Panc1 (cell line): ENCODE data around the gene OTUD4.

Experiments used
- CTCF ChIP-seq: fragments of 450-650 bp; IDR thresholded peaks from 2 replicates; pipeline ENCODE4 v1.5.1; 2017; ENCODE audit warnings: mild to moderate bottlenecking
- TF ChIP-seq, protein P1 (sequence below), 2 experiments: IDR thresholded peaks; 2 replicates each; pipeline ENCODE4 v1.6.1; 2011 to 2012; ENCODE audit warnings: low read depth in 2 of 2, control low read depth in 1 of 2, low read length in 1 of 2, mild to moderate bottlenecking in 1 of 2, moderate library complexity in 1 of 2; ENCODE audit not compliant: insufficient read depth in 1 of 2

- TF ChIP-seq, protein P1, sequence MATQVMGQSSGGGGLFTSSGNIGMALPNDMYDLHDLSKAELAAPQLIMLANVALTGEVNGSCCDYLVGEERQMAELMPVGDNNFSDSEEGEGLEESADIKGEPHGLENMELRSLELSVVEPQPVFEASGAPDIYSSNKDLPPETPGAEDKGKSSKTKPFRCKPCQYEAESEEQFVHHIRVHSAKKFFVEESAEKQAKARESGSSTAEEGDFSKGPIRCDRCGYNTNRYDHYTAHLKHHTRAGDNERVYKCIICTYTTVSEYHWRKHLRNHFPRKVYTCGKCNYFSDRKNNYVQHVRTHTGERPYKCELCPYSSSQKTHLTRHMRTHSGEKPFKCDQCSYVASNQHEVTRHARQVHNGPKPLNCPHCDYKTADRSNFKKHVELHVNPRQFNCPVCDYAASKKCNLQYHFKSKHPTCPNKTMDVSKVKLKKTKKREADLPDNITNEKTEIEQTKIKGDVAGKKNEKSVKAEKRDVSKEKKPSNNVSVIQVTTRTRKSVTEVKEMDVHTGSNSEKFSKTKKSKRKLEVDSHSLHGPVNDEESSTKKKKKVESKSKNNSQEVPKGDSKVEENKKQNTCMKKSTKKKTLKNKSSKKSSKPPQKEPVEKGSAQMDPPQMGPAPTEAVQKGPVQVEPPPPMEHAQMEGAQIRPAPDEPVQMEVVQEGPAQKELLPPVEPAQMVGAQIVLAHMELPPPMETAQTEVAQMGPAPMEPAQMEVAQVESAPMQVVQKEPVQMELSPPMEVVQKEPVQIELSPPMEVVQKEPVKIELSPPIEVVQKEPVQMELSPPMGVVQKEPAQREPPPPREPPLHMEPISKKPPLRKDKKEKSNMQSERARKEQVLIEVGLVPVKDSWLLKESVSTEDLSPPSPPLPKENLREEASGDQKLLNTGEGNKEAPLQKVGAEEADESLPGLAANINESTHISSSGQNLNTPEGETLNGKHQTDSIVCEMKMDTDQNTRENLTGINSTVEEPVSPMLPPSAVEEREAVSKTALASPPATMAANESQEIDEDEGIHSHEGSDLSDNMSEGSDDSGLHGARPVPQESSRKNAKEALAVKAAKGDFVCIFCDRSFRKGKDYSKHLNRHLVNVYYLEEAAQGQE (IDR thresholded peaks at IDR 0.05; ENCODE audit: insufficient read depth in 1 of 2, low read depth in 2 of 2, low read length in 1 of 2) = no peak
- no peak for TF ChIP-seq CTCF
These were observed 11.7 kb downstream of the OTUD4 start for GRCh38 chr4:145168581-145169187.
